SK-N-SH treated with all-trans-retinoic acid at 6 μM for 48 hours (cell line): Measurements from ENCODE around the gene EIF4G1.
"Not testable (repeated sequence)": the region's sequence is repeated elsewhere in the genome, so short reads cannot be mapped to it uniquely, and the experiment has no call there.

Experiments used
- ARNTL ChIP-seq: fragments of 450-650 bp; formaldehyde crosslinking; IDR thresholded peaks from 2 replicates; pipeline ENCODE4 v1.5.0; 2020; ENCODE audit warnings: low read depth, mild to moderate bottlenecking, moderate library complexity, borderline replicate concordance
- BACH2 ChIP-seq: fragments of 250-450 bp; sonication (Bioruptor Pico); IDR thresholded peaks from 2 replicates; pipeline ENCODE4 v1.9.0; 2021; ENCODE audit warnings: mild to moderate bottlenecking, borderline replicate concordance
- ESRRG ChIP-seq: fragments of 250-450 bp; sonication (Bioruptor Pico); IDR thresholded peaks from 2 replicates; pipeline ENCODE4 v1.6.1; 2021; ENCODE audit warnings: mild to moderate bottlenecking
- GLIS3 ChIP-seq: fragments of 250-450 bp; sonication (Bioruptor Pico); IDR thresholded peaks from 2 replicates; pipeline ENCODE4 v1.5.0; 2020; ENCODE audit warnings: mild to moderate bottlenecking, moderate library complexity
- RARB ChIP-seq: fragments of 250-450 bp; sonication (Bioruptor Pico); IDR thresholded peaks from 2 replicates; pipeline ENCODE4 v1.8.0; 2021; ENCODE audit warnings: mild to moderate bottlenecking, moderate library complexity
- SNAI2 ChIP-seq: fragments of 250-450 bp; sonication (Bioruptor Pico); IDR thresholded peaks from 2 replicates; pipeline ENCODE4 v1.5.0; 2020; ENCODE audit warnings: mild to moderate bottlenecking, moderate library complexity
- TCF4 ChIP-seq: fragments of 250-450 bp; sonication (Bioruptor Pico); IDR thresholded peaks from 2 replicates; pipeline ENCODE4 v1.8.0; 2021; ENCODE audit warnings: mild to moderate bottlenecking, moderate library complexity, borderline replicate concordance
- TOX ChIP-seq: fragments of 250-450 bp; sonication (Bioruptor Pico); IDR thresholded peaks from 2 replicates; pipeline ENCODE4 v1.8.0; 2021; ENCODE audit warnings: mild to moderate bottlenecking, moderate library complexity, borderline replicate concordance
- ZC3H10 ChIP-seq: fragments of 250-450 bp; sonication (Bioruptor Pico); IDR thresholded peaks from 2 replicates; pipeline ENCODE4 v1.5.1; 2021; ENCODE audit warnings: mild to moderate bottlenecking, moderate library complexity
- ZFP30 ChIP-seq: fragments of 450-650 bp; formaldehyde crosslinking; IDR thresholded peaks from 2 replicates; pipeline ENCODE4 v1.5.0; 2022; ENCODE audit warnings: mild to moderate bottlenecking, moderate library complexity
- TF ChIP-seq, protein P1 (sequence below): fragments of 250-450 bp; sonication (Bioruptor Pico); IDR thresholded peaks from 2 replicates; pipeline ENCODE4 v1.5.1; 2020; ENCODE audit warnings: low read depth, mild to moderate bottlenecking, moderate library complexity
- TF ChIP-seq, protein P2 (sequence below): fragments of 250-450 bp; sonication (Bioruptor Pico); IDR thresholded peaks from 2 replicates; pipeline ENCODE4 v1.8.0; 2020; ENCODE audit warnings: mild to moderate bottlenecking, moderate library complexity, borderline replicate concordance
- TF ChIP-seq, protein P3 (sequence below): fragments of 250-450 bp; sonication (Bioruptor Pico); IDR thresholded peaks from 2 replicates; pipeline ENCODE4 v1.5.0; 2020; ENCODE audit warnings: mild to moderate bottlenecking, moderate library complexity
- TF ChIP-seq, protein P4 (sequence below): fragments of 250-450 bp; sonication (Bioruptor Pico); IDR thresholded peaks from 2 replicates; pipeline ENCODE4 v1.5.1; 2021; ENCODE audit warnings: mild to moderate bottlenecking, moderate library complexity

DNA sequence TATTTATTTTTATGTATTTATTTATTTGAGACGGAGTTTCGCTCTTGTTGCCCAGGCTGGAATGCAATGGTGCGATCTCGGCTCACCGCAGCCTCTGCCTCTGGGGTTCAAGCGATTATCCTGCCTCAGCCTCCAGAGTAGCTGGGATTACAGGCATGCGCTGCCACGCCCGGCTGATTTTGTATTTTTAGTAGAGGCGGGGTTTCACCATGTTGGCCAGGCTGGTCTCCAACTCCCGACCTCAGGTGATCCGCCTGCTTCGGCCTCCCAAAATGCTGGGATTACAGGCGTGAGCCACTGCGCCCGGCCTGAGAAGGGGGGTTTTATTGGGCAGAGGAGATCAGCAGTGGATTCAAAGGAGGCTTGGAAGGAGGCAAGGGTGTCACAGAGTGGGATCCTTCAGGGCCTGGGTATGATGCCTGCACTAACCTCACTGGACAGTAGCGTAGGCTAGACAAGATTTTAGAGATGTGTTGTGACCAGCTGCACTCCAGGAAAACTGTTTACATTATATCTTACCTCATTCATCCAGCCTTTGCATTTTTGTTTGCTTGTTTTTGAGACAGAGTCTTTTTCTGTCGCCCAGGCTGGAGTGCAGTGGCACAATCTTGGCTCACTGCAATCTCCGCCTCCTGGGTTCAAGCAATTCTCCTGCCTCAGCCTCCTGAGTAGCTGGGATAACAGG is 25.2 kb downstream of the EIF4G1 start:
- not testable (repeated sequence) for TF ChIP-seq GLIS3 (CRISPR knock-in tag); SNAI2 (CRISPR knock-in tag); TCF4; TOX (CRISPR knock-in tag); ZC3H10 (CRISPR knock-in tag); ARNTL (CRISPR knock-in tag); ZFP30; ESRRG (CRISPR knock-in tag); BACH2 (CRISPR knock-in tag); RARB (CRISPR knock-in tag)
- TF ChIP-seq, protein P1, sequence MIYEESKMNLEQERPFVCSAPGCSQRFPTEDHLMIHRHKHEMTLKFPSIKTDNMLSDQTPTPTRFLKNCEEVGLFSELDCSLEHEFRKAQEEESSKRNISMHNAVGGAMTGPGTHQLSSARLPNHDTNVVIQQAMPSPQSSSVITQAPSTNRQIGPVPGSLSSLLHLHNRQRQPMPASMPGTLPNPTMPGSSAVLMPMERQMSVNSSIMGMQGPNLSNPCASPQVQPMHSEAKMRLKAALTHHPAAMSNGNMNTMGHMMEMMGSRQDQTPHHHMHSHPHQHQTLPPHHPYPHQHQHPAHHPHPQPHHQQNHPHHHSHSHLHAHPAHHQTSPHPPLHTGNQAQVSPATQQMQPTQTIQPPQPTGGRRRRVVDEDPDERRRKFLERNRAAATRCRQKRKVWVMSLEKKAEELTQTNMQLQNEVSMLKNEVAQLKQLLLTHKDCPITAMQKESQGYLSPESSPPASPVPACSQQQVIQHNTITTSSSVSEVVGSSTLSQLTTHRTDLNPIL (CRISPR knock-in tag): not testable (repeated sequence)
- TF ChIP-seq, protein P2, sequence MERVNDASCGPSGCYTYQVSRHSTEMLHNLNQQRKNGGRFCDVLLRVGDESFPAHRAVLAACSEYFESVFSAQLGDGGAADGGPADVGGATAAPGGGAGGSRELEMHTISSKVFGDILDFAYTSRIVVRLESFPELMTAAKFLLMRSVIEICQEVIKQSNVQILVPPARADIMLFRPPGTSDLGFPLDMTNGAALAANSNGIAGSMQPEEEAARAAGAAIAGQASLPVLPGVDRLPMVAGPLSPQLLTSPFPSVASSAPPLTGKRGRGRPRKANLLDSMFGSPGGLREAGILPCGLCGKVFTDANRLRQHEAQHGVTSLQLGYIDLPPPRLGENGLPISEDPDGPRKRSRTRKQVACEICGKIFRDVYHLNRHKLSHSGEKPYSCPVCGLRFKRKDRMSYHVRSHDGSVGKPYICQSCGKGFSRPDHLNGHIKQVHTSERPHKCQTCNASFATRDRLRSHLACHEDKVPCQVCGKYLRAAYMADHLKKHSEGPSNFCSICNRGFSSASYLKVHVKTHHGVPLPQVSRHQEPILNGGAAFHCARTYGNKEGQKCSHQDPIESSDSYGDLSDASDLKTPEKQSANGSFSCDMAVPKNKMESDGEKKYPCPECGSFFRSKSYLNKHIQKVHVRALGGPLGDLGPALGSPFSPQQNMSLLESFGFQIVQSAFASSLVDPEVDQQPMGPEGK (CRISPR knock-in tag): not testable (repeated sequence)
- TF ChIP-seq, protein P3, sequence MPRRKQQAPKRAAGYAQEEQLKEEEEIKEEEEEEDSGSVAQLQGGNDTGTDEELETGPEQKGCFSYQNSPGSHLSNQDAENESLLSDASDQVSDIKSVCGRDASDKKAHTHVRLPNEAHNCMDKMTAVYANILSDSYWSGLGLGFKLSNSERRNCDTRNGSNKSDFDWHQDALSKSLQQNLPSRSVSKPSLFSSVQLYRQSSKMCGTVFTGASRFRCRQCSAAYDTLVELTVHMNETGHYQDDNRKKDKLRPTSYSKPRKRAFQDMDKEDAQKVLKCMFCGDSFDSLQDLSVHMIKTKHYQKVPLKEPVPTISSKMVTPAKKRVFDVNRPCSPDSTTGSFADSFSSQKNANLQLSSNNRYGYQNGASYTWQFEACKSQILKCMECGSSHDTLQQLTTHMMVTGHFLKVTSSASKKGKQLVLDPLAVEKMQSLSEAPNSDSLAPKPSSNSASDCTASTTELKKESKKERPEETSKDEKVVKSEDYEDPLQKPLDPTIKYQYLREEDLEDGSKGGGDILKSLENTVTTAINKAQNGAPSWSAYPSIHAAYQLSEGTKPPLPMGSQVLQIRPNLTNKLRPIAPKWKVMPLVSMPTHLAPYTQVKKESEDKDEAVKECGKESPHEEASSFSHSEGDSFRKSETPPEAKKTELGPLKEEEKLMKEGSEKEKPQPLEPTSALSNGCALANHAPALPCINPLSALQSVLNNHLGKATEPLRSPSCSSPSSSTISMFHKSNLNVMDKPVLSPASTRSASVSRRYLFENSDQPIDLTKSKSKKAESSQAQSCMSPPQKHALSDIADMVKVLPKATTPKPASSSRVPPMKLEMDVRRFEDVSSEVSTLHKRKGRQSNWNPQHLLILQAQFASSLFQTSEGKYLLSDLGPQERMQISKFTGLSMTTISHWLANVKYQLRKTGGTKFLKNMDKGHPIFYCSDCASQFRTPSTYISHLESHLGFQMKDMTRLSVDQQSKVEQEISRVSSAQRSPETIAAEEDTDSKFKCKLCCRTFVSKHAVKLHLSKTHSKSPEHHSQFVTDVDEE (CRISPR knock-in tag): not testable (repeated sequence)
- TF ChIP-seq, protein P4, sequence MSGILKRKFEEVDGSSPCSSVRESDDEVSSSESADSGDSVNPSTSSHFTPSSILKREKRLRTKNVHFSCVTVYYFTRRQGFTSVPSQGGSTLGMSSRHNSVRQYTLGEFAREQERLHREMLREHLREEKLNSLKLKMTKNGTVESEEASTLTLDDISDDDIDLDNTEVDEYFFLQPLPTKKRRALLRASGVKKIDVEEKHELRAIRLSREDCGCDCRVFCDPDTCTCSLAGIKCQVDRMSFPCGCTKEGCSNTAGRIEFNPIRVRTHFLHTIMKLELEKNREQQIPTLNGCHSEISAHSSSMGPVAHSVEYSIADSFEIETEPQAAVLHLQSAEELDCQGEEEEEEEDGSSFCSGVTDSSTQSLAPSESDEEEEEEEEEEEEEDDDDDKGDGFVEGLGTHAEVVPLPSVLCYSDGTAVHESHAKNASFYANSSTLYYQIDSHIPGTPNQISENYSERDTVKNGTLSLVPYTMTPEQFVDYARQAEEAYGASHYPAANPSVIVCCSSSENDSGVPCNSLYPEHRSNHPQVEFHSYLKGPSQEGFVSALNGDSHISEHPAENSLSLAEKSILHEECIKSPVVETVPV (CRISPR knock-in tag): not testable (repeated sequence)
